ENCODE data around the gene TMEM62.

The TMEM62 gene

GRCh38 chr15:43232289-43232874, 99.0 kb downstream of the TMEM62 start:
- TF ChIP-seq CTCF (IDR thresholded peaks at IDR 0.05; ENCODE audit: insufficient read depth, low read depth, low read length, missing control alignments) = no peak
- DNase-seq (ENCODE audit: low read depth) = peak; percentile 41
- H3K4me3 ChIP-seq (ENCODE audit: low read length) = no peak overlapping the region

All from epithelial cell of esophagus (primary cell).